HG03097 (cell line): Measurements from ENCODE around the gene CDYL2.

ENCODE experiments used
- ATAC-seq: cut with Tn5 transposase; IDR thresholded peaks from one replicate; pipeline ENCODE4 v1.9.1; 2021; ENCODE audit not compliant: unreplicated experiment, low FRiP score

Gene CDYL2

DNA sequence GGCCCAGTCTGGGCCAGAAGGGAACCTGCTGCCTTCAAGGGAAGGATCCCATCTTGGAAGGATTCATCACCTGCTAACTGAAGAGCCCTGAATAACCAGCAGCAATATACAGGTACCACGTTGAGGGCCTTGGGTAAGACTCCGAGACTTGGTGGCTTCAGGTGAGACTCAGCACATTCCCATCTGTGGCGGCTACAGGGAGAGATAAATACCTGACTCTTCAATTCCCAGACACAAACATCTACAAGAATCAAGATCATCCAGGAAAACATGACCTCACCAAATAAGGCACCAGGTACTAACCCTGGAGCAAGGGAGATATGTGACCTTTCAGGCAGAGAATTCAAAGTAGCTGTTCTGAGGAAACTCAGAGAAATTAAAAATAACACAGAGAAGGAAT lies 164.1 kb downstream of the CDYL2 start:
- no peak for ATAC-seq

DNA sequence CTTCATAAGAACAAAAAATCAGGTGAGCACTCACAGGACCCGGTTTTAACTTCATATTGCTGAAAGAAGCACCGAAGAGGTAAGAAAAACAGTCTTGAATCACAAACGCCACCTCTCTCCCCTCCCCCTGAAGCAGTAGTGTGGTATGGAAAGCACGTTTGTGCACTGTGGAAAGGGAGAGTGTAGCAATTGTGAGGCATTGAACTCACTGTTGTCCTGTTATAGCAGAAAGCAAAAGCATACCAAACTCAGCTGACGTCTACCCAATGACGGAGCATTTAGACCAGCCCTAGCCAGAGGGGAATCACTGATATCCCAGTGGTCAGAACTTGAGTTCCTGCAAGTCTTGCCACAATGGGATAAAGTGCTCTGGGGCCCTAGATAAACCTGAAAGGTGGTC lies 164.8 kb downstream of the CDYL2 start:
- no peak for ATAC-seq

- ATAC-seq, result no peak
Measured at GRCh38 chr16:80637621-80638020, 166.8 kb downstream of the CDYL2 start.

GRCh38 chr16:80631581-80631980 lies 172.8 kb downstream of the CDYL2 start:
- ATAC-seq, result no peak

DNA sequence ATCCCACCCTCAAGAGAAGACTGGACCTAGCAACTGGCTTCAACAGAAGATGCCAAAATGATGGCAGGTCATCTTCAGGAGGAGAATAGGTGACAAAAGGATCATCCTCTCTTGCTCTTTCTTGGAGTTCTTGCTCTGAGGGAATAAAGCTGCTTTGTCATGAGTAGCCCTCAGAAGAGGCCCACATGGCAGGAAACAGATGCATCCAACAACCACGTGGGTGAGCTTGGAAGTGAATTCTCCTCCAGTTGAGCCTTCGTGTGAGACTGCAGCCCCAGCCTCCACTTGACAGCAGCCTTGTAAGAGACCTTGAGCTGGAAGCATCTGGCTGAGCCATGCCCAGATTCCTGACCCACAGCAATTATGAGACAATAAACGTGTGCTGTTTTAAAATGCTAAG lies 176.1 kb downstream of the CDYL2 start:
- ATAC-seq, result no peak

DNA sequence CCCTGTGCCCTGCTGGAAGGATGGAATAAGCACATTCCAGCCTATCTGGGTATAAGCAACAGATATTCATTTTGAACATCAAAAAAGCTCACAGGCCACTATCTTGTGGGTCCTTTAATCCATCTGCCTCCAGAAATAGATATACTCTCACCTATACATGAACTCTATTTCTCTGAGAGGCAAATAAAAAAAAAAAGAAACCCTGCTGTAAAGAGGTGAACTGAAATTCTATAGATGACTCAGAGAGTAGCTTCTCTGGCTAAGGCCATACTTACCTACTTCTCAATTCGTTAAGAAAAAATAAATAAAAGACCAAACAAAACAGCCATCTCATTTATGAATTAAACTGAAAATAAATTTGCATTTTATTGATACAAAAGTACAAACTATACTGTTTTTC lies 177.3 kb downstream of the CDYL2 start:
- ATAC-seq, result no peak

DNA sequence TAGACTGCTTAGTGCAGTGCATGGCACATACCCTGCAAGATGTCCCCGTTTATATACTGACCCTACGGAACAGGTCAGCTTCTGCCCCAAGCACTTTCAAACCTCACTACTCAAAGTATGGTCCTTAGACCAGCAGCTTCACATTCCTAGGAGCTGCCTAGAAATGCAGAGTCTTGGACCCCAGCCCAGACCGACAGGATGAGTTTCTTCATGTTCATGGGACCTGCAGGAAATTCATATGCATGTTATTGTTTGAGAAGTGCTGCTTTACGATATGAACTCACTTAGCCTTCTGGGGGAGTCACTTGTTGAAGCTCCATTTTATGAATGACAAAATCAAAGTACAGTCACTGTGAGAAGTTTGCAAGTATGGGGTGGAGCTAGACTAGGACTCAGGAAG lies 181.0 kb downstream of the CDYL2 start:
- ATAC-seq, result no peak

DNA sequence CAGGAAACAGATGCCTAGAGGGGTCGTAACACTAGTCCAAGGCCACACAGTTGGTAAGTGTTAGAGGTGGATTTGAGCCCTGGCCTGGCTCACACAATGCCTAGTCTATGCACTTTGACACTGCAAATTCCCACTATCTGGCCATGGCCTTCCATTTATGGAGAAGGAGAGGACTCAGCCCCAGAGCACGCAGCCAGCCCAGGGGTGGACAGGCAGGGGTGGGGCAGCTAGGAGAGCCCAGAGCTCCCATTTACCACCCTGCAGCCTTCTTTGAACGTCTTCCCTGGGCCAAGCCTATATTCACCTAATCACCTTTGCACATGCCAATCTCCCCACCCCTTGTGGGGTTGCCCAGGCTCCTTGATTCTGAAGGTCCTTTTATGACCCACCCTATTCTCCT lies 182.4 kb downstream of the CDYL2 start:
- no peak for ATAC-seq

DNA sequence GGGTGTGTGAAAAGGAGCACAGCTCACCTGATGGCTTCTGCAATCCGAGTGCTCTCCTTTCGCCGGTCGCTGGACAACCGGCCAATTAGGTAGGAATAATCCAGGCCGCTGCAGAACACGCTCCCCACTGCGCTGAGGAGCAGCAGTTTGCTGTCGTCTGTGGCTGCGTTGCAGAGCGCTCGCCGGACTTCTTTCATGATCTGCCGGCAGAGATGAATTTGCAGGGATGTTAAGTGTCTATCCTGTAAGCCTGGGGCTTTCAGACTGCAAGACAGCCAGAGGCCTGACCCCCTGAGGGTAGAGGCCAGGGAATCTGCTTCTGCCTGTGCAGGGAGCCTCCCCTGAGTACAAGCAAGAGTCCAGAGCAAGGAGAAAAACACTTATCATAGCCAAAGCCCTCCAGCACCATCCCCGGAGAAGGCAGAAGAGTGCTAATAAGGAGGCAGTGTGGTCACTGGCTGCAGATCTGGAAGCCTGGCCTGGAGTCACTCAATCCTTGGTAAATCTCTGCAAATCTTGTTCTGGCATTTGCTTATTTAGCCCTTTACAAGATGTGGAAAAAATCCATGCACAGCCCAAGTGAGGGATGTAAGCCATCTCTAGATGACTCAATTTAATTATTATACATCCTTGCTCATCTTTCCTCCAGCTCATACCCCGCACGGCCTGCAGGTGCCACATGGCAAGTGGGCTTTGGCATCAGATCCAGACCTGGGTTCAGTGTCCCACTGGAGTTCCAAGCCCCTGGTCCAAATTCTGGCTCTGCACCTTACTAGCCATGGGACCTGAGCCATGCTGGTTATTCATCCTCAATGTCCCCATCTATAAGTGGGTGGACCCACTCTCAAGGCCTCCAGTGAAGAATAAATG lies 183.4 kb downstream of the CDYL2 start:
- no peak for ATAC-seq

DNA sequence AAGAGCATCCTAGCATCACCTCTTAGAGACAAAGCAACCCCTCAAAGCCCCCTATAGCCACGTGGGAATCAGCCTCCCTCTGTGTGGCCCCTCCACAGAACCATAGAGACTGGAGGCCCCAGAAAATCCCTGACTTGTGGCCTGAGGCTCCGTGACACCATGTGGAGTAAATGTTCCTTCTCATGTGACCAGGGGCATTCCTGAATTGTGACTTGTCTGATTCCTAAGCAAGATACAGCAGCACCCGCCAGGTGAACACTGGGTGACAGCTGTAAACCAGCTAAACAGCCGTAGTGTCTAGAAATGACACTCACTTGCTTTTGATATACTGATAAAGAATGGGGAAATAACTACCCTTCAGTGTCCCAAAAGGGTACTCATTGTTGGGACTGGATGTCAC lies 184.6 kb downstream of the CDYL2 start:
- ATAC-seq, result no peak

GRCh38 chr16:80618862-80619648 lies 185.3 kb downstream of the CDYL2 start:
- no peak for ATAC-seq

GRCh38 chr16:80616362-80616761 lies 188.0 kb downstream of the CDYL2 start:
- ATAC-seq, result no peak

GRCh38 chr16:80615735-80616134 lies 188.7 kb downstream of the CDYL2 start:
- no peak for ATAC-seq

DNA sequence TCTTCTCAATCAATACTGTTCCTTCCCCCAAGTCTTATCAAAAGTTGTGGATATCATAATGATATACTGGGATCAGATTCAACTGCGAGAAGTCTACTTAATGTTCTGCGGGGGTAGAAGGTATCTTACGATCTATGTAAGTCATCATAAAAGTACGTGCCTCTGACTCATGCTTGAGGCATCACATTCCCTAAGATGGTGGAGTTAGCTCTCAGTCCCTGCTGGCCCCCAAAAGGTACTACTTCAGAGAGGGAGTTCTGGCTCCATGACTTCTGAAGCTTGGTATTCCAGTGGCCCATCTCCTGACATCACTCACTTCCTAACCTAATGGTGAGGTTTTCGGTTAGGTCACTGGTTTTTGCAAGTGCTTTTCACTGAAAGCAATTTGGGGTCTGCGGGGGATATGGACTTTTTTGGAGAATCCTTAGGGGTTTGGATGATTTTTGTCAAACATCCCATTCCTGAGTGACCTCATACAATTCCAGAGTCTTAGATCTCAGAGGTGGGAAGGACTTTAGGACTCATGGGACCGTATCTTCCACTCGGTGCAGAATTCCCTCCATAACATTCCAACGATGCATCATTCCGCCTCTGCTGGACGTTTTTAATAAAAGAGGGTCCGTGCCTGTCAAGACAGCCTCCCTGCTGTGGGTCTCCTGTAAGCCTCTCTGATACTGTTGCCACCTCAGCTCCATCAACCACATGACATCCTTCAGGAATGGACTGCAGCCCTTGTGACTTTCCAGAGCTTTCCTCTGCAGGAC lies 189.3 kb downstream of the CDYL2 start:
- no peak for ATAC-seq

DNA sequence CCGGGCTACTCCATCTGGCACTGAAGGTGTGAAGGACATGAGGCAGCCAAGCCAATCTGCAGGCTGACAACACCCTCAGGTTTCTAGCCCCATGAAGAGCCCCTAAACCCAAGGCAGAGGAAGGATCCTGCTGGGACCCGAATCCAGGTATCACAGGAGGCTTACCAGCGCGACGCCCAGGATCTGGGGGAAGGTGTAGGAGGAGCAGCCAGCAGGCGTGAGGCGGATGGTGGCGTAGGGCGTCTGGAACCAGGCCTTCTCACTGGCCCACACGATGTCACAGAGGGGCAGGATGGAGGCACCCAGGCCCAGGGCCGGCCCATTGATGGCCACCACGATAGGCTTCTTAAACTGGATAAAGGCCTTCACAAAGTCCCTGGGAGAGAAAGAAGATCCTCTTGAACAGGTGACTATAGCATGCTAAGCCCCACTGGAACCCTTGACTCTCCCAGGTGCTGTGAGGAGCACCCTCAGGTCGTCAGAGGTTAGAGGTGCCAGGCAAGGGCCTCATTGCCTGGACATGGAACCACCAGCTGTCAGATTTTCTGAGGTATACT lies 191.9 kb downstream of the CDYL2 start:
- ATAC-seq, result no peak

DNA sequence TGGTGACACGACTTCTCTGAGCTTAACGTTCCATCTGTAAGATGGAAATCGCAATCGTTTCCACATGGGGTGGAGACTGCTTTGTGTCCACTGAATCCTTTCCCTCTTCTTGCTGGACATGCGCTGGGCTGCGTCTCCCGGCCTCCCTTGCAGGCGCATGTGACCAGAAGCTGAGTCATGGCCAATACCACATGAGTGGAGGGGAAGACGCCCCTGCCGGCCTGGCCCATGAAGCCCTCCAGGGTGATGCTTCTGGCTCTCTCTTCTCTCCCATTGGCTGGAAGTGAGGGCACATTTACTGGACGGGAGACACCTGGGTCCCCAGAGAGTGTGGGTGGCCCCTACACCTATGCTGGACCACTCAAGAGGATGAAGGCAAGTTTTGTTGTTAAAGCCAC lies 192.5 kb downstream of the CDYL2 start:
- ATAC-seq, result no peak

GRCh38 chr16:80611171-80611929 lies 193.0 kb downstream of the CDYL2 start:
- ATAC-seq, result no peak

GRCh38 chr16:80610481-80611156 lies 193.8 kb downstream of the CDYL2 start:
- no peak for ATAC-seq

GRCh38 chr16:80608946-80609345 lies 195.5 kb downstream of the CDYL2 start:
- no peak for ATAC-seq

DNA sequence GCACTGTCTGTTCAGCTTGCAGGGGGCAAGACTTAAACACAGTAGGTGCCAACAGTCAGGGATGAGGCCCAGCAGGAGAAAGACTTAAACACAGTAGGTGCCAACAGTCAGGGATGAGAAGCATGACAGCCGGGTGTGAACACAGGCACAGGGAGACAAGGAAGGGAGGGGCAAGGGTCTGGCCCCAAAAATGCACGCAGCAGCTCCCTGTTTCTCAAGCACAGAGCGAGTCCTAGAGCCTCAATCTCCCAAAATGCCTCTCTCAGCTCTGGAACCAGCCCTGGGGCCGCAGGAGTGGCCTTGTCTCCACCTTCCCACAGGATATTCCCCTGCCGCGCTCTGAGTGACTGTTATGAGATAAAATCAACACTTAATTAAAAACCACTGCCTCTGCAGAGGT lies 197.2 kb downstream of the CDYL2 start:
- no peak for ATAC-seq
